Activated T-cell treated with anti-CD3 and anti-CD28 coated beads, Interleukin-2, amount 50 U/mL, for 72 hours (primary cell): Measurements from ENCODE around the gene CNTNAP2. TPM values are rescaled to one million over a fixed set of nuclear protein-coding genes. Genes with fewer than 3 reads are reported as not detected.

Experiments
- ATAC-seq, 2 donors: fragments of 150-1000 bp; cut with Tn5 transposase; replicated peaks in 1 of 2; 2 replicates each; pipeline ENCODE4 v1.10.0; 2021; ENCODE audit warnings: moderate library complexity in 2 of 2, mild to moderate bottlenecking in 1 of 2
- DNase-seq, 2 donors: peaks; one replicate each; pipeline ENCODE4 v3.0.0; 2021 to 2022; ENCODE audit warnings: mixed read lengths in 1 of 2
- H3K27ac Mint-ChIP-seq: one replicate; pipeline ENCODE4 v1.8.0; 2022; ENCODE audit warnings: mild to moderate bottlenecking, moderate library complexity, mixed read lengths
- H3K27me3 Mint-ChIP-seq: one replicate; pipeline ENCODE4 v1.8.0; 2022; ENCODE audit warnings: low read depth, mixed read lengths
- H3K36me3 Mint-ChIP-seq, 2 donors: one replicate each; pipeline ENCODE4 v1.8.0; 2022; ENCODE audit warnings: mixed read lengths in 2 of 2, mild to moderate bottlenecking in 1 of 2; ENCODE audit not compliant: insufficient read depth in 2 of 2
- H3K4me1 Mint-ChIP-seq: one replicate; pipeline ENCODE4 v1.8.0; 2022; ENCODE audit warnings: low read depth, mixed read lengths
- H3K4me3 Mint-ChIP-seq, 2 donors: one replicate each; pipeline ENCODE4 v1.8.0; 2022; ENCODE audit warnings: mild to moderate bottlenecking in 2 of 2, mixed read lengths in 2 of 2, moderate library complexity in 2 of 2
- H3K9me3 Mint-ChIP-seq, 2 donors: one replicate each; pipeline ENCODE4 v1.8.0; 2022; ENCODE audit warnings: mixed read lengths in 2 of 2
- total RNA-seq, 2 donors: library from RNA; stranded (reverse); gene quantifications; one replicate each; pipeline ENCODE4 v1.2.3, GENCODE V29; 2022

Gene CNTNAP2
- total RNA-seq, 2 donors from 2014 or later: not detected

GRCh38 chr7:146741911-146742310 lies 625.3 kb downstream of the CNTNAP2 start:
- Mint-ChIP-seq H3K9me3 (peaks cover 10 to 16% of the 10 kb centered on the region in 2 donors), H3K4me3 (no peak overlapping the region), H3K27me3 (no peaks in the 10 kb centered on the region), H3K36me3 (peaks cover 4 to 5% of the 10 kb centered on the region in 2 donors), H3K27ac (no peak overlapping the region), H3K4me1 (no peaks in the 10 kb centered on the region)
- DNase-seq (no peak), ATAC-seq (no peak)

GRCh38 chr7:146754385-146754784 lies 637.8 kb downstream of the CNTNAP2 start:
- peaks cover 0 to 3% of the 10 kb centered on the region in 2 donors for H3K36me3 Mint-ChIP-seq
- H3K9me3 Mint-ChIP-seq: peaks cover 0 to 10% of the 10 kb centered on the region in 2 donors
- no peaks in the 10 kb centered on the region for H3K4me1 Mint-ChIP-seq
- ATAC-seq (no peak), DNase-seq (no peak)
- no peaks in the 10 kb centered on the region for H3K27me3 Mint-ChIP-seq
- H3K4me3 Mint-ChIP-seq: no peak overlapping the region
- H3K27ac Mint-ChIP-seq: no peak overlapping the region

DNA sequence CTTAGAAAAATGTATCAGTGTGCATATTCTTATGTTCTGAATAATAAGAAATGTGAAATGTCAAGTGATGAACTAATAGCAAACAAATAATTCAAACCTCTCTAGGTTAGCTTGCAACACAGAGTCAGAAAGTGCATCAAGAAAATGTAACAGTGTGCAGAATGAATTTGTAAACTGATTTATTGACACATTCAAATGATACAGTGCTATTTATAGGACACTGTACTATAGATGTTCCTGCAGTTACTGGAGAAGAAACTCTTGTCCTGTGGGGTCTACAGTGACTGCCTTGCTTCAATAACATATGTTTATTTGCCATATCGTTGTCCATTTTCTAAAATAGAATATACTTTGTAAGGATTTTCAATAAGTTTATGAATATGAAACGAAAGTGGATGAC lies 639.0 kb downstream of the CNTNAP2 start:
- H3K4me1 Mint-ChIP-seq: no peaks in the 10 kb centered on the region
- H3K9me3 Mint-ChIP-seq: peaks cover 0 to 10% of the 10 kb centered on the region in 2 donors
- H3K4me3 Mint-ChIP-seq: no peak overlapping the region
- no peak for DNase-seq
- peaks cover 0 to 3% of the 10 kb centered on the region in 2 donors for H3K36me3 Mint-ChIP-seq
- ATAC-seq: no peak
- H3K27me3 Mint-ChIP-seq: no peaks in the 10 kb centered on the region
- H3K27ac Mint-ChIP-seq: no peak overlapping the region

DNA sequence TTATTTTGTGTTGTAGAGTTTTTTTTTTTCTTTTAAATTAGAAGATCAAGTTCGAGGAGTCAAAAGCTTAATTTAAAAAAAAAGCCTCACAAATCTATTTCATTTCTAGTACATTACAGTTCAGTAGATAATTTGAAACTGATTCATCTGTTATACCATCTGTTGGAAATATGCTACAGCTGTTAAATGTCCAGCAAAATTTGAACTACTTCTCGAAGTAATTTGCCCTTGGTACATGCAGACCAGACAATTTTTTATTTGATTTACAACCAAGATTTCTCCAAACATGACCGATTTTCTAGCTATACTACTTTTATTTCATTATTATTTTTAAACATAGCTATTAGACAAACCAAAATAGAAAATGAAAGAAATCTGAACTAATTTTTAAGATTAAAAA lies 647.9 kb downstream of the CNTNAP2 start:
- DNase-seq: no peak
- ATAC-seq: no peak
- peaks cover 8 to 10% of the 10 kb centered on the region in 2 donors for H3K9me3 Mint-ChIP-seq

DNA sequence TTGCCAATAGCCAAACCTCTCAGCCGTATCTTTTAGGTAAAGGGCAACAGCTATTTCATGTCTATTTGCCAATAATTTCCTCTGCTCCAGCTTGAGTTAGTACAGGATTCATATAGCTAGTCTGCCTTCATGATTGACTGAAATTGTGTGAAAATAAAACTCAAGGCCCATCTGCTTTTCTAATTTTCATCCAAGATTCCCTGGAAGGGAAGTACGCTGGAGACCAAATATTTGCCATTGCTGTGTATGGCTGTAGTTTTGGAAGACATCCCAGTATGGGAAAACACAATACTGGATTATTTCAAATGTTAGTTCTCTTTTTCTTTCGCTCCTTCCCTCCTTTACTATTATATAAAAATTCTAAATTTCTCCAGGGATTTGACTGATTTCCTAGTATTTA lies 652.4 kb downstream of the CNTNAP2 start:
- Mint-ChIP-seq H3K9me3 (peaks cover 7 to 8% of the 10 kb centered on the region in 2 donors), H3K27me3 (no peaks in the 10 kb centered on the region), H3K27ac (no peak overlapping the region), H3K4me1 (no peaks in the 10 kb centered on the region), H3K36me3 (peaks cover 0 to 2% of the 10 kb centered on the region in 2 donors), H3K4me3 (no peak overlapping the region)
- no peak for ATAC-seq
- DNase-seq: no peak

More for the DNA sequence above, 647.9 kb downstream of the CNTNAP2 start:
- Mint-ChIP-seq H3K4me3 (no peak overlapping the region), H3K36me3 (peaks cover 0 to 2% of the 10 kb centered on the region in 2 donors), H3K27ac (no peak overlapping the region), H3K27me3 (no peaks in the 10 kb centered on the region), H3K4me1 (no peaks in the 10 kb centered on the region)

- no peak for ATAC-seq
- no peaks in the 10 kb centered on the region for H3K4me1 Mint-ChIP-seq
- peaks cover 3 to 8% of the 10 kb centered on the region in 2 donors for H3K9me3 Mint-ChIP-seq
- no peaks in the 10 kb centered on the region for H3K36me3 Mint-ChIP-seq
- H3K27ac Mint-ChIP-seq: no peak overlapping the region
- H3K4me3 Mint-ChIP-seq: no peak overlapping the region
- DNase-seq: no peak
- H3K27me3 Mint-ChIP-seq: no peaks in the 10 kb centered on the region
Measured at GRCh38 chr7:146772601-146773000, 656.0 kb downstream of the CNTNAP2 start.

GRCh38 chr7:146773506-146773905 lies 656.9 kb downstream of the CNTNAP2 start:
- no peak overlapping the region for H3K4me3 Mint-ChIP-seq
- H3K27ac Mint-ChIP-seq: no peak overlapping the region
- ATAC-seq (no peak), DNase-seq (no peak)
- H3K9me3 Mint-ChIP-seq: peaks cover 3 to 8% of the 10 kb centered on the region in 2 donors
- H3K27me3 Mint-ChIP-seq: no peaks in the 10 kb centered on the region
- H3K36me3 Mint-ChIP-seq: no peaks in the 10 kb centered on the region
- H3K4me1 Mint-ChIP-seq: no peaks in the 10 kb centered on the region

DNA sequence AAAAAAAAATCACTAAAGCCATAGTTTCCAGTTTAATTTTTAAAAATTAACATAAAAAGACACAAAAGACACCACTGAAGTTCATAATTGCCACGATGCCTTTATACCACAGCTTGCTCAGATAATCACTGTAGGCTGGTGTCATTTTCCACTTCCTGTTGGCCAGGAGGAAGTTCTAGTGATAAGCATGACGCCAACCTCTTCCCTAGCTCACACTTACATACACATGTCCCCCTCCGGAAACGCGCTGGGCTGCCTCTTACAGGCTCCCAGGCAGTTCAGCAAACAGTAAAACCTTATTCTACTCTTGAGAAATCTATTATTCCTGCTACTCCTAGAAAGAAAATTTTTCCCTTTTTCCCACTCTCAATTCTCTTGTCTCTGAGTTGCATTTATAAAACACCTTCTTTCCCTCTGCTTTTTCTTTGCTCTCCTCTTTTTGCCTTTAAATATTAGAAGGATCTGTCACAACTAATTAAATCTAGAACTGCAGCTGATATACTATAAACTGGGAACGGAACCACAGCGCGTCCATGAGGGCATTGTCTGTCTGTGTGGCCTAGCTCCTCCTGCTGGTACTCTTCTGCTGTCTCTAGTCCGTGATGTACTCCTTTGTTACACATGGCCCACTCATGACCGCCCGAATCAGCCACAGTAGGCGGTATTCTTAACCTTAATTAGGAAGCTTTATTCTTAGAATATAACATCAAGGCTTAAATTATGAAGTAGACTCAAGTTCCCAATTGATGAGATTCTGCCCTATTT lies 664.9 kb downstream of the CNTNAP2 start:
- Mint-ChIP-seq H3K27me3 (no peaks in the 10 kb centered on the region), H3K36me3 (no peaks in the 10 kb centered on the region), H3K4me3 (no peak overlapping the region), H3K9me3 (peaks cover 6 to 9% of the 10 kb centered on the region in 2 donors), H3K4me1 (no peaks in the 10 kb centered on the region), H3K27ac (no peak overlapping the region)
- DNase-seq (no peak), ATAC-seq (no peak)

DNA sequence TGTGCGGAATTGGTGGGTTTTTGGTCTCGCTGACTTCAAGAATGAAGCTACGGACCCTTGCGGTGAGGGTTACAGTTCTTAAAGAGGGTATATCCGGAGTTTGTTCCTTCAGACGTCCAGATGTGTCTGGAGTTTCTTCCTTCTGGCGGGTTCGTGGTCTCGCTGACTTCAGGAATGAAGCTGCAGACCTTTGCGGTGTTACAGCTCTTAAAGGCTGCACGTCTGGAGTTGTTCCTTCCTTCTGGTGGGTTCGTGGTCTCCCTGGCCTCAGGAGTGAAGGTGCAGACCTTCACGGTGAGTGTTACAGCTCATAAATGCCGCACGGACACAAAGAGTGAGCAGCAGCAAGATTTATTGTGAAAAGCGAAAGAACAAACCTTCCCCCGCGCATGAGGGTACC lies 670.7 kb downstream of the CNTNAP2 start:
- Mint-ChIP-seq H3K4me3 (no peak overlapping the region), H3K27me3 (no peaks in the 10 kb centered on the region), H3K36me3 (no peaks in the 10 kb centered on the region), H3K27ac (no peak overlapping the region), H3K4me1 (no peaks in the 10 kb centered on the region), H3K9me3 (peaks cover 2 to 5% of the 10 kb centered on the region in 2 donors)
- no peak for DNase-seq
- ATAC-seq: no peak

DNA sequence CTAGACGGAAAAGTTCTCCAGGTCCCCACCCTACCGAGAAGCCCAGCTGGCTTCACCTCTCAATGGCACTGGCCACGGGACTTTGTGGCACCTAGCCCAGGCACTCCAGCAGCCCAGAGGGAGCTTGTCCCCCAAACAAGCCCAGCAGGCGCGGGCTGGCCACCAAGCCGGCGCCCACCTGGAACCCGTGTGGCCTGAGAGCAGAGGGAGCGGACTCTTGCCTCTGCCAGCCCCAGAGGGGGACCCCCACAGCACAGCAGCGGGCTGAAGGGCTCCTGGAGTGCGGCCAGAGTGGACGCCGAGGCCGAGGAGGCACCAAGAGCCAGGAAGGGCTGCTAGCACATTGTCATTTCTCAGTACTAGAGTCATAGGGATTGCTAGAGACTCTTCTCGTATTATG lies 671.4 kb downstream of the CNTNAP2 start:
- ATAC-seq: no peak
- H3K27me3 Mint-ChIP-seq: no peaks in the 10 kb centered on the region
- H3K4me1 Mint-ChIP-seq: no peaks in the 10 kb centered on the region
- H3K9me3 Mint-ChIP-seq: peaks cover 2 to 5% of the 10 kb centered on the region in 2 donors
- no peak overlapping the region for H3K27ac Mint-ChIP-seq
- no peaks in the 10 kb centered on the region for H3K36me3 Mint-ChIP-seq
- no peak overlapping the region for H3K4me3 Mint-ChIP-seq
- no peak for DNase-seq

DNA sequence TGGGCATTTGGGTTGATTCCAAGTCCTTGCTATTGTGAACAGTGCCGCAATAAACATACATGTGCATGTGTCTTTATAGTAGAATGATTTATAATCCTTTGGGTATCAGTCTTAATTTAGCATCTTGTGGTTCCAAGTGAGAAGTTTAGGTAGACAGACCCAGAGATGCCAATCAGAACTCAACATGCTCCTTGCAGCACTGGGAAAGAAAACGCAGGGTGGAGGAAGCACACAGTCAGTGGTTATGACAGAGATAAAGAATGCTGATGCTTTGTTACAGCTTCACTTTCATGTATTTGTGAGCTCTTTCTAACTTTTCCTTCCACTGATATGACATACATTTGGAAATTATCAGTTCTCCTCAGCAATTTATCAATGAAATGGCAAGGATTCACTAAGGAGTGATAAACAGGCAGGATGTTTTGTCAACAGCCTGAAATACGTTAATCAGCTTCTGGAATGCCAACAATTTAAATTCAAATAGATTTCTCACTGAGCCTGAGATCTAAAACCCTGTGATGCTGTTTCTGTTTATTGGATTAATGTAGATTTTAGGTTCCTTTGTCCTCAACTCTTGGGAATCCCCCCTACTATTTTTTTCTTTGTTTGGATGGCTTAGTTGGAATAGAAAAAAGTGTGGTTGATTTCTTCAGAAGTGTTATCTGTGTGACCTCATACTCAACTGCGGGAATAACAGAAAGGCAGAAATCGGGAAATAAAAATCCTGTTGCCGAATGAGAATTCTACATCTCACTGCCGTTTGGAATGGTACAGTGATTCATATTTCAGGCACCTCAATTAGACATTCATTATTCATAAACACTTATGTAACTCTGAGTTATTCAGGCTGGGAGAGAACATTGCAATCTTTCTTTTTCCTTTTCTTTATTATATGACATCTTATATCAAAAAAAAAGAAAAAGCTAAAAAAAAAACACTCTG lies 675.0 kb downstream of the CNTNAP2 start:
- H3K4me1 Mint-ChIP-seq: no peaks in the 10 kb centered on the region
- no peak overlapping the region for H3K4me3 Mint-ChIP-seq
- no peaks in the 10 kb centered on the region for H3K36me3 Mint-ChIP-seq
- ATAC-seq: no peak
- DNase-seq: no peak
- no peaks in the 10 kb centered on the region for H3K27me3 Mint-ChIP-seq
- no peak overlapping the region for H3K27ac Mint-ChIP-seq
- H3K9me3 Mint-ChIP-seq: peaks cover 6 to 8% of the 10 kb centered on the region in 2 donors

DNA sequence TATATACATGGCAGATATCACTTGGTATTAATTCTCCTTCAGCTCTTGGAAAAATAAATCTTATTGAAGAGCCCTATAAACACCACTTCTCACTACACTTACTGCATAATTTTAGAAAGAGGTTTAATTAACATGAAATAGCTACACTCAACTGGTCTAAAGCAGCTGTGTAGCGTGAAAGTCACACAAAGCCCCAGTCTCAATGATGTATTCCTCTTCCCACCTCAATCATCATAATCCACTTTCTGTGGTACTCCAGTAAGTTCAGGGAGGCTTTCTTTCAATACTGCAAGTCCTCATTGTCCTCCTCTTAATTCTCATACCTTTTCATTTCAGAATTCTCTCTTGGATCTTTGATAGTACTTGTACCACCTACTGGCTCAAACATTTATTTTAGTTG lies 688.0 kb downstream of the CNTNAP2 start:
- Mint-ChIP-seq H3K36me3 (peaks cover 0 to 4% of the 10 kb centered on the region in 2 donors), H3K4me3 (no peak overlapping the region), H3K27ac (no peak overlapping the region), H3K4me1 (no peaks in the 10 kb centered on the region), H3K9me3 (peaks cover 7 to 9% of the 10 kb centered on the region in 2 donors), H3K27me3 (no peaks in the 10 kb centered on the region)
- no peak for ATAC-seq
- DNase-seq: no peak

DNA sequence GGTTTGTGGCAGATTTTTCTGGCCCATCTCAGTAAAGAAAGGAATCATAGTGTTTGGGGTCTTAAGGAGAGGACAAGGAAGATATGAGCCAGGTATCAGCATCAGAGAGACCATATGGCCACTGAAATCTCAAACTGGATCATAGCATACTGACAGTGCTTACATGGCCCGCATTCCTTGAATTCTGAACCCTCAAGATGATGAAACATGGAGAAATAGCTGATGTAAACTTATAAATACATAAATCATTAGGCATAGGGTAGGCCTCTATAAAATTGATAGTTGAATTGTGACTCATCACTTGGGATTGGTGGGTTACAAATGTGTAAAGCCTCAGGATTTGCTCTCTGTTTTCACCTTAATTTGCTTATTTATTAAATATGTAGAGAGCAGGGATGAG lies 688.5 kb downstream of the CNTNAP2 start:
- Mint-ChIP-seq H3K9me3 (peaks cover 8 to 9% of the 10 kb centered on the region in 2 donors), H3K27me3 (no peaks in the 10 kb centered on the region), H3K36me3 (peaks cover 0 to 4% of the 10 kb centered on the region in 2 donors), H3K4me1 (no peaks in the 10 kb centered on the region), H3K27ac (no peak overlapping the region), H3K4me3 (no peak overlapping the region)
- ATAC-seq (no peak), DNase-seq (no peak)
